HepG2 (cell line): ENCODE results near the gene DOK5. TPM values are rescaled to one million over a fixed set of nuclear protein-coding genes. Genes with fewer than 3 reads are reported as not detected.

Experiments
- BHLHE40 ChIP-seq: IDR thresholded peaks from 2 replicates; pipeline ENCODE4 v1.6.1; 2011; ENCODE audit warnings: low read length, improper control_type of control experiment
- FOXO4 ChIP-seq: sonication (generic); formaldehyde crosslinking; conservative IDR thresholded peaks from 2 replicates; pipeline ENCODE4 v1.8.1; 2023; ENCODE audit warnings: missing genetic modification reagents
- GABPB1 ChIP-seq: IDR thresholded peaks from 2 replicates; pipeline ENCODE4 v1.6.1; 2016; ENCODE audit warnings: mild to moderate bottlenecking, missing genetic modification reagents, moderate library complexity, missing compliant biosample characterization
- MTA1 ChIP-seq: sonication (generic); formaldehyde crosslinking; IDR thresholded peaks from 2 replicates; pipeline ENCODE4 v1.4.0; 2020; ENCODE audit warnings: missing genetic modification reagents, mild to moderate bottlenecking, borderline replicate concordance
- MTF1 ChIP-seq: sonication (generic); formaldehyde crosslinking; IDR thresholded peaks from 2 replicates; pipeline ENCODE4 v1.5.0; 2020; ENCODE audit warnings: missing genetic modification reagents
- SMAD1 ChIP-seq: sonication (generic); formaldehyde crosslinking; IDR thresholded peaks from 2 replicates; pipeline ENCODE4 v1.4.0; 2020; ENCODE audit warnings: missing genetic modification reagents, low read depth, mild to moderate bottlenecking, borderline replicate concordance
- SMC3 ChIP-seq: IDR thresholded peaks from 2 replicates; pipeline ENCODE4 v1.6.1; 2011; ENCODE audit warnings: low read length, improper control_type of control experiment
- STAG1 ChIP-seq: sonication (generic); formaldehyde crosslinking; IDR thresholded peaks from 2 replicates; pipeline ENCODE4 v1.4.0; 2020; ENCODE audit warnings: missing genetic modification reagents
- STAT5B ChIP-seq: sonication (generic); formaldehyde crosslinking; IDR thresholded peaks from 2 replicates; pipeline ENCODE4 v1.4.0; 2020; ENCODE audit warnings: missing genetic modification reagents
- XRCC5 ChIP-seq: fragments of 200-400 bp; formaldehyde crosslinking; optimal IDR thresholded peaks from 2 replicates; pipeline ENCODE3; 2017; ENCODE audit warnings: mild to moderate bottlenecking, low read length
- YEATS4 ChIP-seq: sonication (generic); formaldehyde crosslinking; IDR thresholded peaks from 2 replicates; pipeline ENCODE4 v1.4.0; 2020; ENCODE audit warnings: missing genetic modification reagents, borderline replicate concordance
- ZBTB8A ChIP-seq: sonication (generic); formaldehyde crosslinking; IDR thresholded peaks from 2 replicates; pipeline ENCODE4 v1.4.0; 2020; ENCODE audit warnings: mild to moderate bottlenecking, low read depth, missing genetic modification reagents, borderline replicate concordance
- ZFAT ChIP-seq: sonication (generic); formaldehyde crosslinking; conservative IDR thresholded peaks from 2 replicates; pipeline ENCODE4 v1.8.1; 2023; ENCODE audit warnings: missing genetic modification reagents, inconsistent platforms
- ZNF230 ChIP-seq: sonication (generic); formaldehyde crosslinking; IDR thresholded peaks from 2 replicates; pipeline ENCODE4 v1.4.0; 2020; ENCODE audit warnings: mild to moderate bottlenecking, missing genetic modification reagents
- ZNF343 ChIP-seq: sonication (generic); formaldehyde crosslinking; IDR thresholded peaks from 2 replicates; pipeline ENCODE4 v1.4.0; 2020; ENCODE audit warnings: mild to moderate bottlenecking, missing genetic modification reagents
- ZNF766 ChIP-seq: sonication (generic); formaldehyde crosslinking; IDR thresholded peaks from 2 replicates; pipeline ENCODE4 v1.5.0; 2020; ENCODE audit warnings: missing genetic modification reagents, borderline replicate concordance
- ZNF782 ChIP-seq: sonication (generic); formaldehyde crosslinking; IDR thresholded peaks from 2 replicates; pipeline ENCODE4 v1.4.0; 2020; ENCODE audit warnings: missing genetic modification reagents, mild to moderate bottlenecking, borderline replicate concordance
- polyA plus RNA-seq, 8 experiments: library from polyadenylated mRNA; depleted of rRNA in 3 of 8; stranded (reverse) in 7 of 8; unstranded in 1 of 8; fragments of >200 nt; fragmentation: Illumina TruSeq in 4 of 8; extraction: Trizol in 4 of 8; gene quantifications; 2 replicates each; pipeline versions ENCODE4 v1.2.1 to v1.2.3, GENCODE V29; 2011 to 2016; ENCODE audit warnings: low read depth in 4 of 8, missing spikeins in 1 of 8, mixed read lengths in 1 of 8; ENCODE audit not compliant: insufficient read depth in 1 of 8
- total RNA-seq, 5 experiments: library from RNA; depleted of rRNA; stranded (reverse); fragments of >200 nt; fragmentation: Illumina TruSeq; extraction: Trizol; gene quantifications; 2 replicates each; pipeline ENCODE4 v1.2.3, GENCODE V29; 2016; ENCODE audit warnings: low read depth in 1 of 5
- TF ChIP-seq, protein P1 (sequence below): sonication (generic); formaldehyde crosslinking; IDR thresholded peaks from 2 replicates; pipeline ENCODE4 v1.4.0; 2020; ENCODE audit warnings: missing genetic modification reagents, mild to moderate bottlenecking, borderline replicate concordance
- TF ChIP-seq, protein P2 (sequence below): sonication (generic); formaldehyde crosslinking; IDR thresholded peaks from 2 replicates; pipeline ENCODE4 v1.4.0; 2020; ENCODE audit warnings: missing genetic modification reagents, low read depth, mild to moderate bottlenecking, borderline replicate concordance
- TF ChIP-seq, protein P3 (sequence below): sonication (generic); formaldehyde crosslinking; IDR thresholded peaks from 2 replicates; pipeline ENCODE4 v1.5.0; 2020; ENCODE audit warnings: missing genetic modification reagents

DOK5 gene
- total and polyA plus RNA-seq, 2 of the 13 experiments (the other 11 are each of a cell fraction or from before 2014, with no cell fraction given) = not detected

DNA sequence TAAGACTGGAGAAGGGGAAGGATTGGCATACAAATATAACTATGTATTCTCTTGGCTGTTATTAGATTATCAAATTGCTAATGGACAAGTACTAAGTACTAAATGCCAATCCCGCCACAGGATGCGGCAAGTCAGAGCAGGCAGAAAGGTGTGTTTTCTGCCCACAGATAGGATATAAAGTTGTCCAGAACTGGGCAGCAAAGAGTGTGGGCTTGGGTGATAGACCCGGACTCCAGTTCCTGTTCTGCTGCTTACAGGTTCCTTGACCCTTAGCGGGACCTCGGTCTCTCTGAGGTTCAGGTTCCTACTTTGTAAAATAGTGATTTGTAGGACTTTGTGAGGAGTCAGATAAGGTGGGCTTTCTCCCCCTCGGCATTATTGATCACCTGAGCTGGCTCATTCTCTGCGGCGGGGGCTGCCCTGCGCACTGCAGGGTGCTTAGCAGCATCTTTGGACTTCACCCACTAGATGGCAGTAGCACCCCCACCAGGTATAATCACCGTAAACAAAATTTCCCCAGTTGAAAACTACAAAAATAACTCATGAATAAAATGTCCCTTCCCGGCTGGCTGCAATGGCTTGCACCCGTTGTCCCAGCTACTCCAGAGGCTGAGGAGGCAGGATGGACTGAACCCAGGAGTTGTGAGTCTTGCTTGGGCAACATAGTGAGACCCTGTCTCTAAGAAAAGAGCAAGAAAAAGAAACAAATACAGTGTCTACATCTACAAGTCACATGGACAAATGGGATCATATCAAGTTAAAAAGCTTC is 193.1 kb downstream of the DOK5 start (continued):
- TF ChIP-seq, protein P1, sequence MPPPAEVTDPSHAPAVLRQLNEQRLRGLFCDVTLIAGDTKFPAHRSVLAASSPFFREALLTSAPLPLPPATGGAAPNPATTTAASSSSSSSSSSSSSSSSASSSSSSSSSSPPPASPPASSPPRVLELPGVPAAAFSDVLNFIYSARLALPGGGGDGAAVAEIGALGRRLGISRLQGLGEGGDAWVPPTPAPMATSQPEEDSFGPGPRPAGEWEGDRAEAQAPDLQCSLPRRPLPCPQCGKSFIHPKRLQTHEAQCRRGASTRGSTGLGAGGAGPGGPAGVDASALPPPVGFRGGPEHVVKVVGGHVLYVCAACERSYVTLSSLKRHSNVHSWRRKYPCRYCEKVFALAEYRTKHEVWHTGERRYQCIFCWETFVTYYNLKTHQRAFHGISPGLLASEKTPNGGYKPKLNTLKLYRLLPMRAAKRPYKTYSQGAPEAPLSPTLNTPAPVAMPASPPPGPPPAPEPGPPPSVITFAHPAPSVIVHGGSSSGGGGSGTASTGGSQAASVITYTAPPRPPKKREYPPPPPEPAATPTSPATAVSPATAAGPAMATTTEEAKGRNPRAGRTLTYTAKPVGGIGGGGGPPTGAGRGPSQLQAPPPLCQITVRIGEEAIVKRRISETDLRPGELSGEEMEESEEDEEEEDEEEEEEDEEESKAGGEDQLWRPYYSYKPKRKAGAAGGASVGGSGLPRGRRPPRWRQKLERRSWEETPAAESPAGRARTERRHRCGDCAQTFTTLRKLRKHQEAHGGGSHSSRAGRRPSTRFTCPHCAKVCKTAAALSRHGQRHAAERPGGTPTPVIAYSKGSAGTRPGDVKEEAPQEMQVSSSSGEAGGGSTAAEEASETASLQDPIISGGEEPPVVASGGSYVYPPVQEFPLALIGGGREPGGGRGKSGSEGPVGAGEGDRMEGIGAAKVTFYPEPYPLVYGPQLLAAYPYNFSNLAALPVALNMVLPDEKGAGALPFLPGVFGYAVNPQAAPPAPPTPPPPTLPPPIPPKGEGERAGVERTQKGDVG (CRISPR knock-in tag) = no peak
- TF ChIP-seq XRCC5 (peak; percentile 77), MTF1 (CRISPR knock-in tag) (0 out of 2 replicates have a peak, but pooled peaks have one; percentile 38), FOXO4 (CRISPR knock-in tag) (0 out of 2 replicates have a peak, but pooled peaks have one; percentile 76), SMC3 (peak; percentile 47; the same call in 1 of the 2 replicates), SMAD1 (CRISPR knock-in tag) (0 out of 2 replicates have a peak, but pooled peaks have one; percentile 34), YEATS4 (CRISPR knock-in tag) (0 out of 2 replicates have a peak, but pooled peaks have one; percentile 24), ZFAT (CRISPR knock-in tag) (no peak), ZBTB8A (CRISPR knock-in tag) (no peak), ZNF782 (CRISPR knock-in tag) (peak; percentile 57; the same call in 1 of the 2 replicates), MTA1 (0 out of 2 replicates have a peak, but pooled peaks have one; percentile 24), STAT5B (CRISPR knock-in tag) (no peak), ZNF343 (0 out of 2 replicates have a peak, but pooled peaks have one; percentile 25), ZNF766 (CRISPR knock-in tag) (0 out of 2 replicates have a peak, but pooled peaks have one; percentile 62), ZNF230 (CRISPR knock-in tag) (0 out of 2 replicates have a peak, but pooled peaks have one; percentile 39), BHLHE40 (0 out of 2 replicates have a peak, but pooled peaks have one; percentile 19), GABPB1 (0 out of 2 replicates have a peak, but pooled peaks have one; percentile 12), STAG1 (CRISPR knock-in tag) (peak; percentile 47)
- TF ChIP-seq, protein P2, sequence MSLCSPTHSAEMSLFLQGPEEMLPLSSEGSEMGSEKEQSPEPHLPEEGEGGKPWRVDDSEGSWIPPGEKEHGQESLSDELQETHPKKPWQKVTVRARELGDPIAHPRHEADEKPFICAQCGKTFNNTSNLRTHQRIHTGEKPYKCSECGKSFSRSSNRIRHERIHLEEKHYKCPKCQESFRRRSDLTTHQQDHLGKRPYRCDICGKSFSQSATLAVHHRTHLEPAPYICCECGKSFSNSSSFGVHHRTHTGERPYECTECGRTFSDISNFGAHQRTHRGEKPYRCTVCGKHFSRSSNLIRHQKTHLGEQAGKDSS (CRISPR knock-in tag) = 0 out of 2 replicates have a peak, but pooled peaks have one; percentile 49
- TF ChIP-seq, protein P3, sequence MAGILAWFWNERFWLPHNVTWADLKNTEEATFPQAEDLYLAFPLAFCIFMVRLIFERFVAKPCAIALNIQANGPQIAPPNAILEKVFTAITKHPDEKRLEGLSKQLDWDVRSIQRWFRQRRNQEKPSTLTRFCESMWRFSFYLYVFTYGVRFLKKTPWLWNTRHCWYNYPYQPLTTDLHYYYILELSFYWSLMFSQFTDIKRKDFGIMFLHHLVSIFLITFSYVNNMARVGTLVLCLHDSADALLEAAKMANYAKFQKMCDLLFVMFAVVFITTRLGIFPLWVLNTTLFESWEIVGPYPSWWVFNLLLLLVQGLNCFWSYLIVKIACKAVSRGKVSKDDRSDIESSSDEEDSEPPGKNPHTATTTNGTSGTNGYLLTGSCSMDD (CRISPR knock-in tag) = no peak
